ENCODE measurements around the gene GRM4. TPM values are rescaled to one million over a fixed set of nuclear protein-coding genes. Genes with fewer than 3 reads are reported as not detected.

The GRM4 gene
- polyA plus RNA-seq, 1 experiment: 0.06 TPM

GRCh38 chr6:34144581-34145160, 1.2 kb downstream of the GRM4 start:
- no peak for DNase-seq (ENCODE audit: low read depth)
- H3K4me3 ChIP-seq (ENCODE audit: low read depth, low read length): peak overlapping the region; percentile 25
- POLR2A ChIA-PET: no interaction called here
- CTCF ChIA-PET: interaction anchor here (0.9 to 2.5 kb wide), 8 partner anchors 9 to 398 kb away, joined by 3 to 12 read pairs (median 4); partner anchors contain the start of gene IP6K3
- H3K36me3 ChIP-seq (ENCODE audit: control insufficient read depth, insufficient read depth, low read length): no peaks in the 10 kb centered on the region
- H3K27me3 ChIP-seq (ENCODE audit: control insufficient read depth, insufficient read depth, low read length): peaks cover 52% of the 10 kb centered on the region
- no peak for TF ChIP-seq CTCF (IDR thresholded peaks at IDR 0.05; ENCODE audit: insufficient read depth, low read depth, low read length)

GRCh38 chr6:34143884-34144580, 1.9 kb downstream of the GRM4 start:
- Histone ChIP-seq H3K4me3 (ENCODE audit: low read depth, low read length) (no peak overlapping the region), H3K27me3 (ENCODE audit: control insufficient read depth, insufficient read depth, low read length) (peaks cover 49% of the 10 kb centered on the region), H3K36me3 (ENCODE audit: control insufficient read depth, insufficient read depth, low read length) (no peaks in the 10 kb centered on the region)
- ChIA-PET POLR2A (no interaction called here), CTCF (interaction anchor here (1.2 to 2.5 kb wide), 5 partner anchors 10 to 398 kb away, joined by 3 to 12 read pairs (median 5); partner anchors contain the start of gene IP6K3)
- 0 out of 2 replicates have a peak, but pooled peaks have one; percentile 4 for TF ChIP-seq CTCF (IDR thresholded peaks at IDR 0.05; ENCODE audit: insufficient read depth, low read depth, low read length)
- no peak for DNase-seq (ENCODE audit: low read depth)

- POLR2A ChIA-PET: no interaction called here
- TF ChIP-seq CTCF (IDR thresholded peaks at IDR 0.05; ENCODE audit: insufficient read depth, low read depth, low read length): no peak
- H3K27me3 ChIP-seq (ENCODE audit: control insufficient read depth, insufficient read depth, low read length): peaks cover 53% of the 10 kb centered on the region
- no peak for DNase-seq (ENCODE audit: low read depth)
- H3K36me3 ChIP-seq (ENCODE audit: control insufficient read depth, insufficient read depth, low read length): no peaks in the 10 kb centered on the region
- H3K4me3 ChIP-seq (ENCODE audit: low read depth, low read length): no peak overlapping the region
- CTCF ChIA-PET: interaction anchor here (1.2 to 3.4 kb wide), 5 partner anchors 12 to 400 kb away, joined by 3 to 17 read pairs (median 5); no protein-coding TSS in a partner anchor
Observed at GRCh38 chr6:34143196-34143883, 2.5 kb downstream of the GRM4 start.

GRCh38 chr6:34142061-34142998, 3.6 kb downstream of the GRM4 start:
- DNase-seq (ENCODE audit: low read depth): no peak
- POLR2A ChIA-PET: no interaction called here
- Histone ChIP-seq H3K4me3 (ENCODE audit: low read depth, low read length) (no peak overlapping the region), H3K27me3 (ENCODE audit: control insufficient read depth, insufficient read depth, low read length) (peaks cover 56% of the 10 kb centered on the region), H3K36me3 (ENCODE audit: control insufficient read depth, insufficient read depth, low read length) (no peaks in the 10 kb centered on the region)
- CTCF ChIA-PET: interaction anchor here (0.7 to 3.4 kb wide), 6 partner anchors 11 to 399 kb away, joined by 3 to 17 read pairs (median 6); no protein-coding TSS in a partner anchor
- no peak for TF ChIP-seq CTCF (IDR thresholded peaks at IDR 0.05; ENCODE audit: insufficient read depth, low read depth, low read length)

Measured in BJ (cell line).